Endothelial cell of hepatic sinusoid (primary cell): ENCODE data around the gene SNX32.

Experiments
- in situ Hi-C: cut with HindIII; loops from 2 replicates; pipeline ENCODE4 v1.10.0; 2017; ENCODE audit warnings: low sequenced_read_pairs

SNX32 gene

GRCh38 chr11:65833297-65834030 lies at the start of gene SNX32:
TSS of gene SNX32 (plus strand) at chr11:65833963. CDS start at chr11:65834066, 103 bp downstream.
- in situ Hi-C loops: no loop called here

GRCh38 chr11:65785319-65786007 lies 48.3 kb upstream of the SNX32 start:
- in situ Hi-C loops: no loop called here

GRCh38 chr11:65786008-65786785 lies 47.6 kb upstream of the SNX32 start:
- in situ Hi-C loops: no loop called here

- in situ Hi-C loops: no loop called here
Observed at GRCh38 chr11:65786786-65787636, 46.8 kb upstream of the SNX32 start, which contains the start of gene OVOL1. TSS of gene OVOL1 (plus strand) at chr11:65787063. CDS start at chr11:65787374, 311 bp downstream.

GRCh38 chr11:65787649-65788622 lies 45.8 kb upstream of the SNX32 start:
- in situ Hi-C loops: no loop called here

GRCh38 chr11:65788821-65789220 lies 44.9 kb upstream of the SNX32 start:
- in situ Hi-C loops: no loop called here

- in situ Hi-C loops: no loop called here
Observed at GRCh38 chr11:65789230-65790103, 44.3 kb upstream of the SNX32 start.

- in situ Hi-C loops: no loop called here
Observed at GRCh38 chr11:65790104-65790901, 43.5 kb upstream of the SNX32 start.

- in situ Hi-C loops: no loop called here
Observed at GRCh38 chr11:65790902-65791650, 42.7 kb upstream of the SNX32 start.

GRCh38 chr11:65791719-65792213 lies 42.0 kb upstream of the SNX32 start:
- in situ Hi-C loops: no loop called here

- in situ Hi-C loops: no loop called here
Observed at GRCh38 chr11:65792456-65792855, 41.3 kb upstream of the SNX32 start.

- in situ Hi-C loops: no loop called here
Observed at GRCh38 chr11:65793144-65793581, 40.6 kb upstream of the SNX32 start.

- in situ Hi-C loops: no loop called here
Observed at GRCh38 chr11:65793625-65794400, 40.0 kb upstream of the SNX32 start.

- in situ Hi-C loops: no loop called here
Observed at GRCh38 chr11:65794570-65795510, 38.9 kb upstream of the SNX32 start.
